ENCODE data around the gene CHP2. TPM values are rescaled to one million over a fixed set of nuclear protein-coding genes. Genes with fewer than 3 reads are reported as not detected.

The CHP2 gene
- total RNA-seq, 2 experiments from 2014 or later: not detected

- H3K27me3 Mint-ChIP-seq: peaks cover 26% of the 10 kb centered on the region
- H3K27me3 ChIP-seq (ENCODE audit: control insufficient read depth in 1 of 2, insufficient read depth in 2 of 2, low read length in 2 of 2): peaks cover 0 to 4% of the 10 kb centered on the region in 2 experiments
- ATAC-seq (ENCODE audit: poor library complexity) (no peak), DNase-seq (no peak)
- peaks cover 2% of the 10 kb centered on the region for H3K4me1 ChIP-seq (ENCODE audit: insufficient read depth, low read length)
- H3K27ac Mint-ChIP-seq: no peak overlapping the region
- H3K9me3 ChIP-seq (ENCODE audit: control insufficient read depth in 1 of 2, insufficient read depth in 1 of 2, low read length in 2 of 2): peaks cover 3 to 5% of the 10 kb centered on the region in 2 experiments
- TF ChIP-seq CTCF (IDR thresholded peaks at IDR 0.05): no peak
- CTCF ChIA-PET: no interaction called here
- POLR2A ChIA-PET: no interaction called here
- intact Hi-C loops (cut with DNase I, micrococcal nuclease): no loop called here
- no peaks in the 10 kb centered on the region for H3K9me3 Mint-ChIP-seq
- H3K36me3 ChIP-seq (ENCODE audit: insufficient read depth, low read length): no peaks in the 10 kb centered on the region
- H3K36me3 Mint-ChIP-seq (ENCODE audit: low read depth): no peaks in the 10 kb centered on the region
- no peak overlapping the region for H3K27ac ChIP-seq (ENCODE audit: low read depth in 1 of 2, low read length in 2 of 2)
- H3K4me1 Mint-ChIP-seq (ENCODE audit: low read depth): peaks cover 4% of the 10 kb centered on the region
- no peak overlapping the region for H3K4me3 Mint-ChIP-seq
- H3K4me3 ChIP-seq (ENCODE audit: low read length): no peak overlapping the region
Observed at GRCh38 chr16:23724096-23724784, 30.6 kb upstream of the CHP2 start.

- ChIA-PET CTCF (no interaction called here), POLR2A (no interaction called here)
- no peaks in the 10 kb centered on the region for H3K36me3 Mint-ChIP-seq (ENCODE audit: low read depth)
- H3K27ac ChIP-seq (ENCODE audit: low read depth in 1 of 2, low read length in 2 of 2): no peak overlapping the region
- no peak overlapping the region for H3K4me3 Mint-ChIP-seq
- DNase-seq: no peak
- peaks cover 2% of the 10 kb centered on the region for H3K4me1 ChIP-seq (ENCODE audit: insufficient read depth, low read length)
- intact Hi-C loops (cut with DNase I, micrococcal nuclease): no loop called here
- ATAC-seq (ENCODE audit: poor library complexity): no peak
- no peak for TF ChIP-seq CTCF (IDR thresholded peaks at IDR 0.05)
- H3K36me3 ChIP-seq (ENCODE audit: insufficient read depth, low read length): no peaks in the 10 kb centered on the region
- peaks cover 3 to 5% of the 10 kb centered on the region in 2 experiments for H3K9me3 ChIP-seq (ENCODE audit: control insufficient read depth in 1 of 2, insufficient read depth in 1 of 2, low read length in 2 of 2)
- H3K9me3 Mint-ChIP-seq: no peaks in the 10 kb centered on the region
- H3K27me3 ChIP-seq (ENCODE audit: control insufficient read depth in 1 of 2, insufficient read depth in 2 of 2, low read length in 2 of 2): peaks cover 0 to 4% of the 10 kb centered on the region in 2 experiments
- no peak overlapping the region for H3K4me3 ChIP-seq (ENCODE audit: low read length)
- peaks cover 30% of the 10 kb centered on the region for H3K27me3 Mint-ChIP-seq
- H3K27ac Mint-ChIP-seq: no peak overlapping the region
- peaks cover 4% of the 10 kb centered on the region for H3K4me1 Mint-ChIP-seq (ENCODE audit: low read depth)
Observed at GRCh38 chr16:23724785-23725131, 30.1 kb upstream of the CHP2 start.

GRCh38 chr16:23726710-23727109 is 28.1 kb upstream of the CHP2 start:
- H3K9me3 Mint-ChIP-seq: no peaks in the 10 kb centered on the region
- Histone ChIP-seq H3K36me3 (ENCODE audit: insufficient read depth, low read length) (no peaks in the 10 kb centered on the region), H3K4me3 (ENCODE audit: low read length) (no peak overlapping the region), H3K27me3 (ENCODE audit: control insufficient read depth in 1 of 2, insufficient read depth in 2 of 2, low read length in 2 of 2) (no peaks in the 10 kb centered on the region), H3K9me3 (ENCODE audit: control insufficient read depth in 1 of 2, insufficient read depth in 1 of 2, low read length in 2 of 2) (peaks cover 3 to 5% of the 10 kb centered on the region in 2 experiments), H3K4me1 (ENCODE audit: insufficient read depth, low read length) (peaks cover 2% of the 10 kb centered on the region), H3K27ac (ENCODE audit: low read depth in 1 of 2, low read length in 2 of 2) (no peak overlapping the region)
- H3K27me3 Mint-ChIP-seq: peaks cover 35% of the 10 kb centered on the region
- no peak overlapping the region for H3K4me3 Mint-ChIP-seq
- H3K27ac Mint-ChIP-seq: no peak overlapping the region
- no peak for TF ChIP-seq CTCF (IDR thresholded peaks at IDR 0.05)
- ChIA-PET POLR2A (no interaction called here), CTCF (no interaction called here)
- peaks cover 4% of the 10 kb centered on the region for H3K4me1 Mint-ChIP-seq (ENCODE audit: low read depth)
- no peak for ATAC-seq (ENCODE audit: poor library complexity)
- DNase-seq: no peak
- intact Hi-C loops (cut with DNase I, micrococcal nuclease): no loop called here
- H3K36me3 Mint-ChIP-seq (ENCODE audit: low read depth): no peaks in the 10 kb centered on the region

Data from CD4-positive, alpha-beta T cell (primary cell).